Bronchial epithelial cell (primary cell): ENCODE measurements around the gene NR2F2. TPM values are rescaled to one million over a fixed set of nuclear protein-coding genes. Genes with fewer than 3 reads are reported as not detected.

Experiments
- DNase-seq: peaks from one replicate; pipeline ENCODE4 v3.0.0-alpha.2; 2010; ENCODE audit warnings: low read depth
- FAIRE-seq: peaks from 2 replicates; lab custom pipeline; 2011; peaks lifted over from hg19 to GRCh38; lab: Jason Lieb, UNC
- H3K27me3 ChIP-seq: 2 replicates; pipeline ENCODE4 v1.5.1; 2011; ENCODE audit warnings: low read length; ENCODE audit not compliant: control insufficient read depth, insufficient read depth
- H3K36me3 ChIP-seq: 2 replicates; pipeline ENCODE4 v1.5.1; 2011; ENCODE audit warnings: low read length; ENCODE audit not compliant: control insufficient read depth, insufficient read depth
- H3K4me3 ChIP-seq: 2 replicates; pipeline ENCODE4 v1.5.1; 2011; ENCODE audit warnings: mild to moderate bottlenecking, low read depth, low read length, control low read depth
- CTCF ChIP-seq: IDR thresholded peaks from 2 replicates; pipeline ENCODE4 v1.5.1; 2011; ENCODE audit warnings: mild to moderate bottlenecking, moderate library complexity, low read length, control low read depth, inconsistent platforms; ENCODE audit not compliant: insufficient read depth, severe bottlenecking
- total RNA-seq: library from RNA; depleted of rRNA; stranded (reverse); fragments of >200 nt; gene quantifications from 2 replicates; pipeline ENCODE4 v1.2.1, GENCODE V29; 2014

The NR2F2 gene
- total RNA-seq, 1 donor from 2014 or later = 1.6 TPM

DNA sequence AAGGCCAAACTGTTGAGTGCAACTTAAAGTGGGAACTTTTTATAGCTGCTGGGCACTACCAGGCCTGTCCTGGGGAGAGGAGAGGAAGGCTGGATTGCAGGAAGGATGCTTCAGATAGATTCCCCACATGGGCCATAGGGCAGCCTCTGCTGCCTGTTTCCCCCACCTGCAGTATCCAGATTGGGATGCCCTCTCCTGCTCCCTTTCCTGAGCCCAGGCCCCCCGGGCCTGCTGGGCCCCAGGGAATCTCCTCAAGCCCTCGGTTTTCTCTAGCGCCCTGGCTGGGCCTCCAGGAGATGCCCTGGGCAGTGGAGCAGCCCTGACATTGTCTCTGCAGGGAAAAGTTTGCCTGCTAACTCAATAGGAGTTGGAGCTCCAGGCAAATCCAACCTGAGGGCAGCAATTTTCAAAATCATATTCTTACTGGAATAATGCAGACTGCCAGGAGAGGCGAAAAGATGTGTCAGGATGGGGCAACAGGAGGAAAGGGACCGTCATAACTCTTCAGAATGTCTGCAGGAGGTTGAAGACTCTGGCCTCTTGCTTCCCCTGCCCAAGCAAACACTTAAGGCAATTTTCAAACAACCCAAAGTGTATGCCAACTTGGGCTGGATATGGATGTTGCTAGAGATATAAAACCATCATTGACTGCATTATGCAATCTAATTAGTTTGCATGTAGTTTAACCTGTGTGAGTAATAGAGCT, 4.4 kb downstream of the NR2F2 start:
- Histone ChIP-seq H3K36me3 (peaks cover 7% of the 10 kb centered on the region), H3K27me3 (no peaks in the 10 kb centered on the region), H3K4me3 (peak overlapping the region; percentile 71)
- FAIRE-seq (no peak), DNase-seq (no peak)
- TF ChIP-seq CTCF = no peak

- TF ChIP-seq CTCF = no peak
- Histone ChIP-seq H3K4me3 (peak overlapping the region; percentile 71), H3K27me3 (no peaks in the 10 kb centered on the region), H3K36me3 (peaks cover 7% of the 10 kb centered on the region)
- FAIRE-seq = no peak
- DNase-seq = no peak
Observed at GRCh38 chr15:96335411-96336024, 5.0 kb downstream of the NR2F2 start.

DNA sequence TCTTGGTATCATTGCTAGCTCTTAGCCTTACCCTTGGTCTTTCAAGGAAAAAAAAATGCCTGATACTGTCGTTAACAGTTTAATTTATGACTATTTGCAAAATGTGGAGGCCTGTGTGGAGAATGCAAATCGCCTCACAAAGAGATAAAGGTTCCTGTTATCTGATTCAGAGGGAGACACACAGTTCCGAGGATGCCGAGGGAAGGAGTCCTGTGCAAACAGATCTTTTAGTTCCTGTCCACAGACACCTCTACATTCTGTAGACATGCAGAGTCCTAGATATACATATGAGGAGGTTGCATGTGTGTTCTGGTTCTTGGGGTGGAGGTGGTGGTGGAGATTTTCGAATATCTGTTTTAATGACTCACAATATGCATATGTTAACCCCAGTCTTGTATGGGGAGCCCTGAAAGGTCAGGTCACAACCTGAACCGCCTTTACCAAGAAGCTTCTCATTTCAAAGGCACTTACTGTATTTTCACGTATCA, 5.7 kb downstream of the NR2F2 start:
- FAIRE-seq (no peak), DNase-seq (no peak)
- Histone ChIP-seq H3K36me3 (peaks cover 7% of the 10 kb centered on the region), H3K4me3 (peak overlapping the region; percentile 71), H3K27me3 (no peaks in the 10 kb centered on the region)
- no peak for TF ChIP-seq CTCF

- DNase-seq = no peak
- no peak for FAIRE-seq
- Histone ChIP-seq H3K4me3 (peak overlapping the region; percentile 71), H3K27me3 (no peaks in the 10 kb centered on the region), H3K36me3 (peaks cover 7% of the 10 kb centered on the region)
- no peak for TF ChIP-seq CTCF
Observed at GRCh38 chr15:96336596-96337364, 6.3 kb downstream of the NR2F2 start.

- FAIRE-seq = no peak
- H3K4me3 ChIP-seq = peak overlapping the region; percentile 71
Observed at GRCh38 chr15:96337365-96338023, 7.0 kb downstream of the NR2F2 start.

More at GRCh38 chr15:96337365-96338023, 7.0 kb downstream of the NR2F2 start:
- TF ChIP-seq CTCF = no peak
- peaks cover 7% of the 10 kb centered on the region for H3K36me3 ChIP-seq
- DNase-seq = no peak
- no peaks in the 10 kb centered on the region for H3K27me3 ChIP-seq
